Skeletal muscle satellite cell (primary cell): ENCODE measurements around the gene RNU4-1.
"Not testable (repeated sequence)": the region's sequence is repeated elsewhere in the genome, so short reads cannot be mapped to it uniquely, and the experiment has no call there.

Experiments used
- H3K27me3 ChIP-seq: 2 replicates; pipeline ENCODE4 v1.7.0; 2013; ENCODE audit warnings: low read length; ENCODE audit not compliant: control insufficient read depth, insufficient read depth
- H3K36me3 ChIP-seq: 2 replicates; pipeline ENCODE4 v1.7.0; 2013; ENCODE audit warnings: mild to moderate bottlenecking, control low read depth, low read length; ENCODE audit not compliant: insufficient read depth
- H3K4me1 ChIP-seq: 2 replicates; pipeline ENCODE4 v1.7.0; 2013; ENCODE audit warnings: low read length; ENCODE audit not compliant: control insufficient read depth, insufficient read depth
- H3K4me2 ChIP-seq: 2 replicates; pipeline ENCODE4 v1.7.0; 2013; ENCODE audit warnings: mild to moderate bottlenecking, low read length
- H3K4me3 ChIP-seq: 2 replicates; pipeline ENCODE4 v1.7.0; 2013; ENCODE audit warnings: low read length
- H3K9ac ChIP-seq: 2 replicates; pipeline ENCODE4 v1.7.0; 2013; ENCODE audit warnings: mild to moderate bottlenecking, low read depth, low read length, moderate library complexity
- H3K9me3 ChIP-seq: replicated peaks from 2 replicates; pipeline ENCODE4 v1.7.0; 2013; ENCODE audit warnings: mild to moderate bottlenecking, control low read depth, low read length

The RNU4-1 gene

GRCh38 chr12:120263748-120264085, 29.3 kb downstream of the RNU4-1 start:
- H3K9ac ChIP-seq, result peak overlapping the region; percentile 85
- H3K27me3 ChIP-seq, result no peaks in the 10 kb centered on the region
- peaks cover 43% of the 10 kb centered on the region for H3K4me1 ChIP-seq
- peak overlapping the region; percentile 87 for H3K4me3 ChIP-seq
- no peaks in the 10 kb centered on the region for H3K9me3 ChIP-seq
- H3K4me2 ChIP-seq, result peak overlapping the region; percentile 97
- H3K36me3 ChIP-seq, result peaks cover 49% of the 10 kb centered on the region

GRCh38 chr12:120262852-120263747, 29.9 kb downstream of the RNU4-1 start:
- Histone ChIP-seq H3K36me3 (peaks cover 52% of the 10 kb centered on the region), H3K4me2 (peak overlapping the region; percentile 97), H3K9ac (peak overlapping the region; percentile 85), H3K4me1 (peaks cover 49% of the 10 kb centered on the region), H3K9me3 (no peaks in the 10 kb centered on the region), H3K27me3 (no peaks in the 10 kb centered on the region), H3K4me3 (peak overlapping the region; percentile 87)

DNA sequence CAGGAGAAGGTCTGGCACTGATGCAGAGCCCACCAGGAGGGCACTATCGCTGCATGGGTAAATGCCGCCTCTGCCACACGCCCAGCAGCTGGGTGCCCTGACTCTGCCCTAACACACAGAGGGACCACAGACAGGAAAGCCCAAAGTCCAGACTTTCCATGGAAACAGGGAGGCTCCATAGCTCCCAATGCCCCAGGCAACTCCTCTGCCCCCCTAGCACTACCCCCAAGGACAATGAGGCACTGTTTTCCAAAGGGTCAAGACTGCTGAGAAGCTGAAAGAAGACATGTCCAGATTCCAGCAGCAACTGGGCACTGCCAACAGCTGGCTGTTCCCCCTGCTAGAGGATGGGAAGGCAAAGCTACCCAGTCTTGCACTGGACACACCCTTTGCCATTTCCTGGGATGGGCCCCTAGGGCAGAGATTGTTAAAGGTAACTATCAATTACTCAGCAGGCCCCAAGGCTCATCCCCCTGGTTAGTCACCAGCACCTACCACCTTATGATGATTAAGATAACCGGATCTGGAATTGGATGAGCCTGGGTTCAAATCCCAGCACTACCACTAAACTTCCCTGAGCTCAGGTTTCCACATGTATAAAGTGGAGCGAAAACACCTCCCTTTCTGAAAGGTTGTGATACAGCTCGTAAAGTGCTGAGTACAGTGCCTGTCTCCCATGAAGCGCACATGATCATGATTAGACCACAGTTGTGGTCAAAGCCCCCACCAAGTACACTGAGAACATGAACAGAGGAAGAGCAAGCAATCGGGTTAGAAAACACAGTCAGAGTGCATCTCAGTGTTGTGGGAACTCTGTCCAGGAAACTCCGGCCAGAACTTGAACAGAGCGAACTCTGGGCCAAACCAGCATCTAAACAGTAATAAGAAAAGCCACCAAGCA, 30.8 kb downstream of the RNU4-1 start:
- Histone ChIP-seq H3K4me1 (peaks cover 58% of the 10 kb centered on the region), H3K27me3 (no peaks in the 10 kb centered on the region), H3K9ac (peak overlapping the region; percentile 85), H3K4me3 (peak overlapping the region; percentile 87), H3K4me2 (peak overlapping the region; percentile 97), H3K36me3 (peaks cover 52% of the 10 kb centered on the region), H3K9me3 (no peaks in the 10 kb centered on the region)

- Histone ChIP-seq H3K27me3 (no peaks in the 10 kb centered on the region), H3K4me3 (no peak overlapping the region), H3K4me1 (peaks cover 71% of the 10 kb centered on the region), H3K9ac (no peak overlapping the region), H3K9me3 (no peaks in the 10 kb centered on the region), H3K36me3 (peaks cover 56% of the 10 kb centered on the region), H3K4me2 (peak overlapping the region; percentile 32)
Observed at GRCh38 chr12:120260607-120261006, 32.4 kb downstream of the RNU4-1 start.

DNA sequence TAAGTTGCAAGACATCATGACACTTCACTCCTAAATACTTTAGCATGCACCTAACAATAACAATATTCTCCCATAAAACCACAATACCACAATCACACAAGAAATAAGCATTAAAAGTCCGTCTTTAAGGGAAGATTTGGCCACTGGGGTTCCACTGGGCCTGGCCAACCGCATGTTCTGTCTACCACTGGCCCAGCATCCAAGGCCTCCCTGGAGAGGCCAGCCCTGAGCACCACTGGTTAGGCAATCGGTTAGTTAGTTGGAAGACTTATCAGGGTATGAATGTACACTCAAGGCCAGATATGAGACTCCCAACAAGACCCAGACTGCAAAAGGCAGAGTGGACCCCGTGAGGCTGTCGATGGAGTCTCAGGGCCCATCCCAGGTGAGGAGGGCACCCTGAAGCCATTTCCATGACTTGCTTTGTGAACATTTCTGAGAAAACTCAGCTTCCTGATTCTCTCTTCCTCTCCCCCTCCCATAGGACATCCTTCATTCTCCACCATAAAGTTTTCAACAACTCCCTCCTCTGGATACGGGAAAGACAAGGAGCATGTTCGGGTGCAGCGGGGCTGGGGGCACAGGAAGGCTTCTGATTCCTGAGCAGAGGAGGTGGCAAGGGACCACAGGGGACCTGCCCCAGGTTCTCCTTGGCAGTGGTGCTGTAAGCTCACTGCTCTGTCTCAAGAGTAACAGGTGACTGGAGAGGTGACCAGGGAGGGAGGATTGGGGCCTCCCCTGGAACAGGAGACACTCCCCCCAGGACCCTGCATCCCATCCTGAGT, 33.4 kb downstream of the RNU4-1 start:
- peak overlapping the region; percentile 22 for H3K4me3 ChIP-seq
- peaks cover 71% of the 10 kb centered on the region for H3K4me1 ChIP-seq
- H3K9me3 ChIP-seq, result no peaks in the 10 kb centered on the region

DNA sequence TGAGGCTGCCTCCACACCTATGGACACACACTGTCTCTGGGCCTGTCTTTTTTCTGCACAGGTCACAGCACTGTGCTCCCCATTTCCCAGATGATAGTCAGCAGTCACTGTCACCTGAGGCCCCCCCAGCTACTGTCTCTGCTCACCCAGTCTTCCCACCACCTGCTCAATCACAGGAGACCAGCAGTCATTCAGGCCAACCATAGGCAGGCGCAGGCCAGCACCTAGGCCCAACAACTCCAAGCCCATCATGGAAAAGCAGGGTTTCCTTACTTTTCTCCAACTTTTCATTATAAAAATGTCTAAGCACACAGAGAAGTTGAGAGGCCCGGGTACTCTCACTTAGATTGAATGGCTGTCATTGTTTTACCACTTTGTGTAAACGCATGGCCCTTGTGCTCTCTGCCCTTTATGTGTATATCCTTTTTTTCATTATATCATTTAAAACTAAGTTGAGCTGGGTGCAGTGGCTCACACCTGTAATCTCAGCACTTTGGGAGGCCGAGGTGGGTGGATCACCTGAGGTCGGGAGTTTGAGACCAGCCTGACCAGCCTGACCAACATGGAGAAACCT, 34.6 kb downstream of the RNU4-1 start:
- Histone ChIP-seq H3K9ac (peak overlapping the region; percentile 12), H3K4me2 (peak overlapping the region; percentile 60), H3K36me3 (peaks cover 57% of the 10 kb centered on the region), H3K4me1 (peaks cover 71% of the 10 kb centered on the region), H3K9me3 (no peaks in the 10 kb centered on the region), H3K4me3 (peak overlapping the region; percentile 30), H3K27me3 (no peaks in the 10 kb centered on the region)

More for the DNA sequence above, 33.4 kb downstream of the RNU4-1 start:
- Histone ChIP-seq H3K4me2 (peak overlapping the region; percentile 52), H3K36me3 (peaks cover 59% of the 10 kb centered on the region), H3K27me3 (no peaks in the 10 kb centered on the region), H3K9ac (no peak overlapping the region)

- H3K9ac ChIP-seq, result peak overlapping the region; percentile 59
- peaks cover 67% of the 10 kb centered on the region for H3K4me1 ChIP-seq
- no peaks in the 10 kb centered on the region for H3K27me3 ChIP-seq
- H3K4me2 ChIP-seq, result peak overlapping the region; percentile 68
- no peaks in the 10 kb centered on the region for H3K9me3 ChIP-seq
- H3K4me3 ChIP-seq, result peak overlapping the region; percentile 47
- peaks cover 54% of the 10 kb centered on the region for H3K36me3 ChIP-seq
Observed at GRCh38 chr12:120257041-120257821, 35.8 kb downstream of the RNU4-1 start.

DNA sequence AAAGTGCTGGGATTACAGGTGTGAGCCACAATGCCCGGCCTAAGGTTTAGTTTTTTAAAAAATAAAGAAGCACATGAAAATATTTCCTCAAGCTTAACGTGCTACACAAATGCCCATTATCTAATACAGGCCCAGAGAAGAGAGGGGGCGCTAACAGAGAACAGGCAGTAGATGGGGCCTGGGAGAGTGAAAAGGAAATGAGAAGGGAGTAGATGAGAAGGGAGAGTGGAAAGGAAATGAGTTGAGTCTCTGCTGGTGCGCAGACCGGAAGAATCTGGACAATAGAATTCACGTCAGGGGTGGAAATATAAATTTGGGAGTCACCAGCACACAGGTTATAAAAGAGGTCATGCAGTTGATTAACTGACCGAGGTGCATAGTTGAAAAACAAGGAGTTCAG, 38.2 kb downstream of the RNU4-1 start:
- no peak overlapping the region for H3K4me3 ChIP-seq
- no peak overlapping the region for H3K9ac ChIP-seq
- no peaks in the 10 kb centered on the region for H3K9me3 ChIP-seq
- peaks cover 67% of the 10 kb centered on the region for H3K4me1 ChIP-seq
- H3K27me3 ChIP-seq, result no peaks in the 10 kb centered on the region
- peaks cover 44% of the 10 kb centered on the region for H3K36me3 ChIP-seq
- H3K4me2 ChIP-seq, result no peak overlapping the region

- not testable (repeated sequence) for H3K9me3 ChIP-seq, H3K4me3 ChIP-seq, H3K27me3 ChIP-seq, H3K4me2 ChIP-seq, H3K9ac ChIP-seq
- Histone ChIP-seq H3K36me3 (peaks cover 46% of the 10 kb centered on the region), H3K4me1 (peaks cover 67% of the 10 kb centered on the region)
Observed at GRCh38 chr12:120253313-120253712, 39.7 kb downstream of the RNU4-1 start.

DNA sequence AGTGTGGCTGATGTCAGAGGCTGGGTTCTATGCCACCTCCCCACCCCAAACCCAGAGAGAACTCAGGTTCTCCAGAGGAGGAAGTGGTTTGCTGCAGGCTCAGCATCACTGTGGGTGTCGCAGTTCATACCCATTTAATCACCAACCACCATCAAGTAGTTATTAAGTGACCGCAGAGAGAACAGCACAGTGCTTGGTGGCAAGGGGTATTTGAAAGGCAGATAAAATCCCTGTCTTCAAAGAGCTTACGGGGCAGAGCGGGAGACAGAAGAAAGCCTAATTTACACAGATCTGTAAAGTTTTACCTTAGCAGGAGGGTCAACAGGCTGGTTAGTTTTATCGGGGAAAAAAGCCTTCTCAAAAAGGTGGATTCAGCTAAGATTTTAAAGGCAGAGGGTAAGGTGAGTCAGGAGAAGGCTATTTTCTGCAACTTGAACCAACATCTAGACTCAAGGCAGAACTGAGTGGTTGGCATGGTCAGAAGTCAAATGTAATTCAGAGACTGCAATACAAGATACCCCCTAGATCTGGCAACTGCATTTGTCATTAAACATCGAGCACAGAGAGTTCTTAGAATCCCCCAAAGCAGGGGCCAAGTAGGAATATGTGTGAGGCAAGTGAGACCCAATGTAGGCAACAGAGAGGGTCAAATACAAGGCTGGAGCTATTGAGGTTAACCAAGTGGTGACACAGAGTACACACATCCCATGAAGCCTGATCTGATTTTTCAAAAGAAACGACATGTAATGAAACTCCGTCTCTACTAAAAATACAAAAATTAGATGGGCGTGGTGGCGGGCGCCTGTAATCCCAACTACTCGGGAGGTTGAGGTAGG, 40.7 kb downstream of the RNU4-1 start:
- Histone ChIP-seq H3K4me1 (peaks cover 67% of the 10 kb centered on the region), H3K9me3 (no peaks in the 10 kb centered on the region), H3K4me3 (no peak overlapping the region), H3K27me3 (no peaks in the 10 kb centered on the region), H3K36me3 (peaks cover 48% of the 10 kb centered on the region), H3K4me2 (no peak overlapping the region), H3K9ac (no peak overlapping the region)
